SK-N-SH treated with all-trans-retinoic acid at 6 μM for 48 hours (cell line): ENCODE measurements around the gene CTDSP1.

Experiments
- ARNTL ChIP-seq: fragments of 450-650 bp; formaldehyde crosslinking; IDR thresholded peaks from 2 replicates; pipeline ENCODE4 v1.5.0; 2020; ENCODE audit warnings: low read depth, mild to moderate bottlenecking, moderate library complexity, borderline replicate concordance
- CREB5 ChIP-seq: fragments of 250-450 bp; sonication (Bioruptor Pico); IDR thresholded peaks from 2 replicates; pipeline ENCODE4 v1.5.1; 2020; ENCODE audit warnings: low read depth, mild to moderate bottlenecking, moderate library complexity
- CSDC2 ChIP-seq: fragments of 250-450 bp; sonication (Bioruptor Pico); IDR thresholded peaks from 2 replicates; pipeline ENCODE4 v1.5.0; 2020; ENCODE audit warnings: mild to moderate bottlenecking, moderate library complexity
- CSRNP3 ChIP-seq: fragments of 250-450 bp; sonication (Bioruptor Pico); IDR thresholded peaks from 2 replicates; pipeline ENCODE4 v1.5.1; 2021; ENCODE audit warnings: mild to moderate bottlenecking, moderate library complexity
- ESRRG ChIP-seq: fragments of 250-450 bp; sonication (Bioruptor Pico); IDR thresholded peaks from 2 replicates; pipeline ENCODE4 v1.6.1; 2021; ENCODE audit warnings: mild to moderate bottlenecking
- OSR1 ChIP-seq: fragments of 250-450 bp; sonication (Bioruptor Pico); IDR thresholded peaks from 2 replicates; pipeline ENCODE4 v1.8.0; 2022; ENCODE audit warnings: moderate library complexity, mild to moderate bottlenecking, inconsistent platforms
- PATZ1 ChIP-seq: fragments of 250-450 bp; sonication (Bioruptor Pico); IDR thresholded peaks from 2 replicates; pipeline ENCODE4 v1.8.0; 2020; ENCODE audit warnings: mild to moderate bottlenecking, moderate library complexity, borderline replicate concordance
- RARB ChIP-seq: fragments of 250-450 bp; sonication (Bioruptor Pico); IDR thresholded peaks from 2 replicates; pipeline ENCODE4 v1.8.0; 2021; ENCODE audit warnings: mild to moderate bottlenecking, moderate library complexity
- SNAI2 ChIP-seq: fragments of 250-450 bp; sonication (Bioruptor Pico); IDR thresholded peaks from 2 replicates; pipeline ENCODE4 v1.5.0; 2020; ENCODE audit warnings: mild to moderate bottlenecking, moderate library complexity
- TCF4 ChIP-seq: fragments of 250-450 bp; sonication (Bioruptor Pico); IDR thresholded peaks from 2 replicates; pipeline ENCODE4 v1.8.0; 2021; ENCODE audit warnings: mild to moderate bottlenecking, moderate library complexity, borderline replicate concordance
- TSHZ2 ChIP-seq: fragments of 250-450 bp; sonication (Bioruptor Pico); IDR thresholded peaks from 2 replicates; pipeline ENCODE4 v1.5.0; 2020; ENCODE audit warnings: mild to moderate bottlenecking, moderate library complexity
- ZC3H10 ChIP-seq: fragments of 250-450 bp; sonication (Bioruptor Pico); IDR thresholded peaks from 2 replicates; pipeline ENCODE4 v1.5.1; 2021; ENCODE audit warnings: mild to moderate bottlenecking, moderate library complexity
- ZFP30 ChIP-seq: fragments of 450-650 bp; formaldehyde crosslinking; IDR thresholded peaks from 2 replicates; pipeline ENCODE4 v1.5.0; 2022; ENCODE audit warnings: mild to moderate bottlenecking, moderate library complexity
- ZNF70 ChIP-seq: fragments of 450-650 bp; formaldehyde crosslinking; IDR thresholded peaks from 2 replicates; pipeline ENCODE4 v1.5.0; 2020; ENCODE audit warnings: mild to moderate bottlenecking, moderate library complexity

GRCh38 chr2:218438596-218438995 is 38.9 kb downstream of the CTDSP1 start:
- TF ChIP-seq ZNF70 (CRISPR knock-in tag): no peak
- TF ChIP-seq ESRRG (CRISPR knock-in tag): no peak
- TF ChIP-seq TSHZ2 (CRISPR knock-in tag): no peak
- TF ChIP-seq ZC3H10 (CRISPR knock-in tag): no peak
- TF ChIP-seq PATZ1 (CRISPR knock-in tag): no peak
- TF ChIP-seq CSDC2 (CRISPR knock-in tag): no peak
- TF ChIP-seq TCF4: no peak
- TF ChIP-seq OSR1 (CRISPR knock-in tag): no peak
- no peak for TF ChIP-seq SNAI2 (CRISPR knock-in tag)
- no peak for TF ChIP-seq ARNTL (CRISPR knock-in tag)
- no peak for TF ChIP-seq ZFP30 (CRISPR knock-in tag)
- no peak for TF ChIP-seq RARB
- TF ChIP-seq CREB5 (CRISPR knock-in tag): no peak
- no peak for TF ChIP-seq CSRNP3 (CRISPR knock-in tag)
